Superior temporal gyrus (tissue), 1 donor: ENCODE data around the gene UGT1A5.

Experiments used
- DNase-seq: peaks from one replicate; pipeline ENCODE4 v3.0.0-alpha.2; 2016; ENCODE audit errors: extremely low spot score

Gene UGT1A5

GRCh38 chr2:233712611-233713261 lies at the start of gene UGT1A5:
Gene UGT1A5 (plus strand): TSS chr2:233712907. CDS start chr2:233712992, 85 bp downstream.
- no peak for DNase-seq

- no peak for DNase-seq
These were observed 48.8 kb upstream of the UGT1A5 start for GRCh38 chr2:233663911-233664310.

GRCh38 chr2:233668605-233669260 lies 44.0 kb upstream of the UGT1A5 start:
- no peak for DNase-seq

GRCh38 chr2:233671290-233672161 lies 41.2 kb upstream of the UGT1A5 start, which contains the start of gene UGT1A9:
Gene UGT1A9 (plus strand): TSS chr2:233671898. CDS start chr2:233671935, 37 bp downstream.
- no peak for DNase-seq

GRCh38 chr2:233672886-233673285 lies 39.8 kb upstream of the UGT1A5 start:
- DNase-seq = no peak

- no peak for DNase-seq
These were observed 38.8 kb upstream of the UGT1A5 start for GRCh38 chr2:233673896-233674295.

- no peak for DNase-seq
These were observed 38.4 kb upstream of the UGT1A5 start for GRCh38 chr2:233674314-233674713.

- DNase-seq = no peak
These were observed 37.7 kb upstream of the UGT1A5 start for GRCh38 chr2:233674995-233675394.

GRCh38 chr2:233676046-233676445 lies 36.7 kb upstream of the UGT1A5 start:
- no peak for DNase-seq

GRCh38 chr2:233679196-233679595 lies 33.5 kb upstream of the UGT1A5 start:
- no peak for DNase-seq

GRCh38 chr2:233680361-233681045 lies 32.2 kb upstream of the UGT1A5 start:
- no peak for DNase-seq

- DNase-seq = no peak
These were observed 31.1 kb upstream of the UGT1A5 start, which contains the start of gene UGT1A7 for GRCh38 chr2:233681521-233682099. Gene UGT1A7 (plus strand): TSS chr2:233681901. CDS start chr2:233681938, 37 bp downstream.

GRCh38 chr2:233684640-233685039 lies 28.1 kb upstream of the UGT1A5 start:
- DNase-seq = no peak

- DNase-seq = no peak
These were observed 25.8 kb upstream of the UGT1A5 start for GRCh38 chr2:233686928-233687327.

- DNase-seq = no peak
These were observed 24.4 kb upstream of the UGT1A5 start for GRCh38 chr2:233688341-233688740.

GRCh38 chr2:233689031-233689430 lies 23.7 kb upstream of the UGT1A5 start:
- DNase-seq = no peak

GRCh38 chr2:233689501-233689900 lies 23.2 kb upstream of the UGT1A5 start:
- DNase-seq = no peak

- no peak for DNase-seq
These were observed 22.3 kb upstream of the UGT1A5 start for GRCh38 chr2:233690444-233690843.

GRCh38 chr2:233691443-233692433 lies 21.0 kb upstream of the UGT1A5 start:
- no peak for DNase-seq

- DNase-seq = no peak
These were observed 20.1 kb upstream of the UGT1A5 start, which contains the start of gene UGT1A6 for GRCh38 chr2:233692648-233693047. Gene UGT1A6 (plus strand): TSS chr2:233692890. CDS start chr2:233693005, 115 bp downstream.
